Renal cortex interstitium (tissue), 11 donors: ENCODE results near the gene CTNNBL1. TPM values are rescaled to one million over a fixed set of nuclear protein-coding genes. Genes with fewer than 3 reads are reported as not detected.

Source experiments
- DNase-seq, 11 donors: peaks; one replicate each; pipeline ENCODE4 v3.0.0-alpha.2; 2013; ENCODE audit warnings: low read depth in 9 of 11, low spot score in 4 of 11; ENCODE audit errors: extremely low read depth in 1 of 11
- polyA plus RNA-seq, 3 donors: library from polyadenylated mRNA; unstranded; fragments of 120-200 nt; gene quantifications; one replicate each; pipeline ENCODE4 v1.2.1, GENCODE V29; 2013; ENCODE audit not compliant: insufficient read length in 3 of 3

CTNNBL1 gene
- polyA plus RNA-seq, 3 donors, result 47.7 to 51.4 (median 48.2) TPM

GRCh38 chr20:37913567-37914366 lies 219.9 kb downstream of the CTNNBL1 start:
- DNase-seq, result no peak

- DNase-seq, result no peak
Measured at GRCh38 chr20:37914367-37914671, 220.5 kb downstream of the CTNNBL1 start.

- peak in 1 of 11 donors; percentile 36 for DNase-seq
Measured at GRCh38 chr20:37914672-37915433, 221.0 kb downstream of the CTNNBL1 start.

GRCh38 chr20:37915434-37915787 lies 221.6 kb downstream of the CTNNBL1 start:
- DNase-seq, result no peak

- DNase-seq, result no peak
Measured at GRCh38 chr20:37915800-37916570, 222.2 kb downstream of the CTNNBL1 start.

GRCh38 chr20:37917461-37917860 lies 223.6 kb downstream of the CTNNBL1 start:
- DNase-seq, result no peak

- DNase-seq, result no peak
Measured at GRCh38 chr20:37918035-37918434, 224.2 kb downstream of the CTNNBL1 start.

GRCh38 chr20:37919389-37920040 lies 225.7 kb downstream of the CTNNBL1 start:
- DNase-seq, result peak in 1 of 11 donors; percentile 42

- DNase-seq, result no peak
Measured at GRCh38 chr20:37920270-37920669, 226.4 kb downstream of the CTNNBL1 start.

- no peak for DNase-seq
Measured at GRCh38 chr20:37920679-37921322, 227.0 kb downstream of the CTNNBL1 start.

- no peak for DNase-seq
Measured at GRCh38 chr20:37921341-37921929, 227.6 kb downstream of the CTNNBL1 start.

Other genes with a start within 250 kb of the CTNNBL1 start
- 100 to 1,000 TPM in 1 of 3 donors, 10 to 100 TPM in 2; 94.7 to 129 (median 96.8) TPM for gene NNAT, start 172.8 kb upstream of the CTNNBL1 start, polyA plus RNA-seq
- gene BLCAP, start 166.2 kb upstream of the CTNNBL1 start, polyA plus RNA-seq, result 10 to 100 TPM; 79.0 to 92.9 (median 81.9) TPM
- gene VSTM2L, start 209.1 kb downstream of the CTNNBL1 start, polyA plus RNA-seq, result 1 to 10 TPM in 2 of 3 donors, under 1 TPM in 1; 0.82 to 3.3 (median 1.9) TPM